GM19468 (cell line): Measurements from ENCODE around the gene AGPAT1.
"Not testable (repeated sequence)": the region's sequence is repeated elsewhere in the genome, so short reads cannot be mapped to it uniquely, and the experiment has no call there.

ENCODE experiments used
- ATAC-seq: cut with Tn5 transposase; IDR thresholded peaks from one replicate; pipeline ENCODE4 v1.9.1; 2021; ENCODE audit warnings: mild to moderate bottlenecking, moderate library complexity, moderate number of reproducible peaks; ENCODE audit not compliant: unreplicated experiment; ENCODE audit errors: extremely low read depth

Gene AGPAT1

GRCh38 chr6:32200711-32201475 lies 25.0 kb upstream of the AGPAT1 start:
- no peak for ATAC-seq

- no peak for ATAC-seq
Observed at GRCh38 chr6:32198866-32199265, 23.0 kb upstream of the AGPAT1 start.

- no peak for ATAC-seq
Observed at GRCh38 chr6:32198345-32198696, 22.4 kb upstream of the AGPAT1 start.

- no peak for ATAC-seq
Observed at GRCh38 chr6:32196682-32197616, 21.1 kb upstream of the AGPAT1 start.

GRCh38 chr6:32195902-32196681 lies 20.2 kb upstream of the AGPAT1 start:
- no peak for ATAC-seq

- peak; percentile 85 for ATAC-seq
Observed at GRCh38 chr6:32195652-32195901, 19.7 kb upstream of the AGPAT1 start.

GRCh38 chr6:32194825-32195651 lies 19.2 kb upstream of the AGPAT1 start:
- no peak for ATAC-seq

- ATAC-seq = no peak
Observed at GRCh38 chr6:32194388-32194787, 18.5 kb upstream of the AGPAT1 start.

- ATAC-seq = not testable (repeated sequence)
Observed at GRCh38 chr6:32193096-32193495, 17.2 kb upstream of the AGPAT1 start.

- ATAC-seq = no peak
Observed at GRCh38 chr6:32192608-32193039, 16.7 kb upstream of the AGPAT1 start, which contains the start of gene GPSM3. TSS of gene GPSM3 (minus strand) at chr6:32192643. CDS start at chr6:32192513, 130 bp downstream.

GRCh38 chr6:32191696-32192607 lies 16.1 kb upstream of the AGPAT1 start:
- no peak for ATAC-seq

GRCh38 chr6:32190911-32191677 lies 15.2 kb upstream of the AGPAT1 start:
- no peak for ATAC-seq

GRCh38 chr6:32190054-32190851 lies 14.4 kb upstream of the AGPAT1 start, which contains the start of gene PBX2:
TSS of gene PBX2 (minus strand) at chr6:32190202. CDS start at chr6:32189915, 287 bp downstream.
- no peak for ATAC-seq

GRCh38 chr6:32189742-32190053 lies 13.8 kb upstream of the AGPAT1 start:
- no peak for ATAC-seq

- no peak for ATAC-seq
Observed at GRCh38 chr6:32189069-32189741, 13.3 kb upstream of the AGPAT1 start.

GRCh38 chr6:32188381-32189068 lies 12.6 kb upstream of the AGPAT1 start:
- no peak for ATAC-seq
